Measurements from ENCODE around the gene RFTN1.
"Not testable (repeated sequence)": the region's sequence is repeated elsewhere in the genome, so short reads cannot be mapped to it uniquely, and the experiment has no call there.

The RFTN1 gene

DNA sequence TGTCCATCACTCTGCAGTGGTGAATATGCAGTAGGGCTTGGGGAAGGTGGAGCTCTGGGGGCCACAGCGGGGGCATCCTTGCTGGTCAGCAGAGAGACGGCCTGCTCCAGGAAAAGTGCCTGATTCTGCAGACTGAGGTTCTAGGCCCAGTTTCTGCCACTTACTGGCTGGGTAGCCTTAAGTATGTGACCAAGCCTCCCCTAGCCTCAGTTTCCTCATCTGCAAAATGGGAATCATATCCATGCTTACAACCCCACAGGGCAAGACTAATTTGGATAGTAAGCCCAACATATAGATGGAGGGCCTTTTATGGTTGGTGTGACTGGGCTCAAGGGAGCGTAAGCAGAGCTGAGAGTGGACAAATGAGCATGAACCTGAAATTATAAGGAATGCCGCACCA is 187.6 kb downstream of the RFTN1 start:
- no peak overlapping the region for H3K27ac Mint-ChIP-seq
- peaks cover 10% of the 10 kb centered on the region for H3K4me1 Mint-ChIP-seq (ENCODE audit: low read depth)
- DNase-seq (ENCODE audit: low spot score) = no peak
- no peak overlapping the region for H3K4me3 Mint-ChIP-seq
- H3K27me3 Mint-ChIP-seq (ENCODE audit: low read depth) = no peaks in the 10 kb centered on the region
- H3K9me3 Mint-ChIP-seq = no peaks in the 10 kb centered on the region
- H3K36me3 Mint-ChIP-seq (ENCODE audit: low read depth) = peaks cover 61% of the 10 kb centered on the region

- peaks cover 58% of the 10 kb centered on the region for H3K36me3 Mint-ChIP-seq (ENCODE audit: low read depth)
- no peaks in the 10 kb centered on the region for H3K27me3 Mint-ChIP-seq (ENCODE audit: low read depth)
- H3K4me3 Mint-ChIP-seq = no peak overlapping the region
- no peak overlapping the region for H3K27ac Mint-ChIP-seq
- H3K9me3 Mint-ChIP-seq = no peaks in the 10 kb centered on the region
- DNase-seq (ENCODE audit: low spot score) = no peak
- peaks cover 28% of the 10 kb centered on the region for H3K4me1 Mint-ChIP-seq (ENCODE audit: low read depth)
Measured at GRCh38 chr3:16323737-16324136, 189.8 kb downstream of the RFTN1 start.

- no peak for DNase-seq (ENCODE audit: low spot score)
- Mint-ChIP-seq H3K36me3 (ENCODE audit: low read depth) (peaks cover 66% of the 10 kb centered on the region), H3K9me3 (no peaks in the 10 kb centered on the region), H3K27ac (no peak overlapping the region), H3K4me1 (ENCODE audit: low read depth) (peaks cover 40% of the 10 kb centered on the region), H3K4me3 (no peak overlapping the region), H3K27me3 (ENCODE audit: low read depth) (no peaks in the 10 kb centered on the region)
Measured at GRCh38 chr3:16322189-16322588, 191.3 kb downstream of the RFTN1 start.

DNA sequence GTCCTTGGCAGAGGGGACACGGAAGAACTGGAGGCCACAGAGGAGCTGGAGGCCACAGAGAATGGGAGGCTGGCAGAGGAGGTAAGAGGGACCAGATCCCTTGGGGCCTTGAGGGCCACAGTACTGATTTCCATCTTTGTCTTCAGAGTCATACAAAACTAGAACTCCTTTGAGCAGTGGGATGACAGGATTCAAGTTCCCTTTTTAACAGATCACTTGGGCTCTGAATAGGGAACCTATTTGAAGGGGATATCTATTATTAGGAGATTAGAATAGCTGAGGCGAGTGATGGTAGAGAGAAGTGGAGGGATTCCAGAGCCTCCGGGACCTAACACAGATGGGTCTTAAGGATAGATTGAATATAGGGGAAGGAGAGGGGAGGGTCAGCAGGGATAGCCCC is 192.8 kb downstream of the RFTN1 start:
- peaks cover 69% of the 10 kb centered on the region for H3K36me3 Mint-ChIP-seq (ENCODE audit: low read depth)
- no peaks in the 10 kb centered on the region for H3K9me3 Mint-ChIP-seq
- DNase-seq (ENCODE audit: low spot score) = no peak
- H3K27me3 Mint-ChIP-seq (ENCODE audit: low read depth) = no peaks in the 10 kb centered on the region
- peaks cover 50% of the 10 kb centered on the region for H3K4me1 Mint-ChIP-seq (ENCODE audit: low read depth)
- H3K4me3 Mint-ChIP-seq = no peak overlapping the region
- H3K27ac Mint-ChIP-seq = peak overlapping the region; percentile 64

DNA sequence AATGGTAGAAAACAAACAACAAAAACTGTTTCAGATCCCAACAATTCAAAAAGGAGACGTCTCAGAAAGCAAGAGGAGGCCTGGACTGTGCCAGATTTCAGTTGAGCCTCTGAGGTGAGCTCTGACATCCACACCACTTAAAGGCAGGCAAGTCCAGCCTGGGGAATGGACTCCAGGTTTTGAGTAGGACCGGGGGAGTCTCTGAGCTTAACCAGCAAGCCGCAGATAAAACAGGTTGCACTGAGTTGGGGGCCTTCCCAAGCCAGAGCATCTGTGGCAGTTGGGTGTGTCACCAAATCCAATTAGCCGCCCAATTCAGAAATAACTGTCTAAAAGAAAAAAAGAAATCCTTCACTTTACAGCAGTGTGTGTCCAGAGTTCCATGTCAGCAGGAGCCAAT is 193.8 kb downstream of the RFTN1 start:
- Mint-ChIP-seq H3K27ac (peak overlapping the region; percentile 72), H3K36me3 (ENCODE audit: low read depth) (peaks cover 73% of the 10 kb centered on the region), H3K27me3 (ENCODE audit: low read depth) (no peaks in the 10 kb centered on the region), H3K9me3 (no peaks in the 10 kb centered on the region), H3K4me1 (ENCODE audit: low read depth) (peaks cover 56% of the 10 kb centered on the region), H3K4me3 (no peak overlapping the region)
- no peak for DNase-seq (ENCODE audit: low spot score)

DNA sequence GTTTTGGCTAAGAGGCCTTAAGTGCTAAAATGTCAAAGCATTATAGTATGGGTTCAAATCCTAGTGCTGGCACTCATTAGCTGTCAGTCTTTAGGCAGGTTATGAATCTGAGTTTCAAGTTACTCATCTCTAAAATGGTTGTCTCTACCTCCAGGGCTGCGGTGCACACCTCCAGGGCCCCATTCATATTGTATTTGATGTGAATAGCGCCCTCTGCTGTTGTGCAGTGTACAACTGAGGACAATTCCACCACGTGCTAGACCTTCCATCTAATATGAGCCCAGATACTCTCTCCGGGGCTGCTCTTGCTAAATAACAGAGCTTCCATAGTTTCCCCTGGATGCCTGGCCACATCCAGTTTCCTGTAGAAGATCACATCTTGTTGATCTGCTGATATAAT is 194.2 kb downstream of the RFTN1 start:
- peaks cover 71% of the 10 kb centered on the region for H3K36me3 Mint-ChIP-seq (ENCODE audit: low read depth)
- no peaks in the 10 kb centered on the region for H3K27me3 Mint-ChIP-seq (ENCODE audit: low read depth)
- DNase-seq (ENCODE audit: low spot score) = peak; percentile 79
- peak overlapping the region; percentile 72 for H3K27ac Mint-ChIP-seq
- peaks cover 57% of the 10 kb centered on the region for H3K4me1 Mint-ChIP-seq (ENCODE audit: low read depth)
- H3K4me3 Mint-ChIP-seq = peak overlapping the region; percentile 31
- H3K9me3 Mint-ChIP-seq = no peaks in the 10 kb centered on the region

DNA sequence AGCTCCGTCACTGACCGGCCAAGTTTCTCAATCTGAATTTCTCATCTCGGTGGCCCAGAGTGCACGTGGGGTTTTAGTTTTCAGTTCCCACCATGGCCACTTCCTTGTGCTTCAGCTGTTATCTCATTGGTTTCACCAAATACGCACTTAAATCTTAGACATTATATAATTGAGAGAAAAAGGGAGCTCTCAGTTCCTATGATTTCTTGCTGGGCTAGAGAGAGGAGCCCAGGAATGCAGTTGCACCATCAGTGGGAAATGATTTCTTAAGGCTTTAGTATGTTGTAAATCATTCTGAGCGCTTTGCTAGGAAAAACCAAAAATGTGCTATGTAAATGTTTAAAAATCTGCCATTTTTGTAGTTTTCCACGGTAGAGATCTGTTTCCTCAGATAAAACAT is 195.3 kb downstream of the RFTN1 start:
- no peak overlapping the region for H3K27ac Mint-ChIP-seq
- H3K36me3 Mint-ChIP-seq (ENCODE audit: low read depth) = peaks cover 73% of the 10 kb centered on the region
- peak; percentile 2 for DNase-seq (ENCODE audit: low spot score)
- H3K9me3 Mint-ChIP-seq = no peaks in the 10 kb centered on the region
- H3K27me3 Mint-ChIP-seq (ENCODE audit: low read depth) = no peaks in the 10 kb centered on the region
- peak overlapping the region; percentile 32 for H3K4me3 Mint-ChIP-seq
- peaks cover 63% of the 10 kb centered on the region for H3K4me1 Mint-ChIP-seq (ENCODE audit: low read depth)

DNA sequence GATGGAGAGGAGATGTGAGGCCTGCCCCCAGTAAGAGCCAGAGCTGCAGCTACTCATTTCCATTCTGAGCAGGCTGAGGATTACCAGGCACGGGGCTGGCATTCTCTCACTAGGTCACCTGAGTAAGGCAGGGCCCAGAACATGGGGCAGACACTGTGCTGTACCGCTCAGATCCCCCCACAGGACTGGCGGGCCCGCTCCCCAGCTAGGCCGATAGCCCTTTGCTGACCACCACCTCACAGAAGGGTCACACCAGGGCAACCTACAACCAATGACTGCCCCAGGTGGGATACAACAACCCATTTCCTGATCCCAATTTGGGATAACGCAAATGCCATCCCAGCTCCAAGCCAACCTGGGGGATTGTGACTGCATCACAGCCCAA is 195.9 kb downstream of the RFTN1 start:
- H3K9me3 Mint-ChIP-seq = no peaks in the 10 kb centered on the region
- H3K4me3 Mint-ChIP-seq = no peak overlapping the region
- H3K36me3 Mint-ChIP-seq (ENCODE audit: low read depth) = peaks cover 76% of the 10 kb centered on the region
- H3K4me1 Mint-ChIP-seq (ENCODE audit: low read depth) = peaks cover 67% of the 10 kb centered on the region
- no peak overlapping the region for H3K27ac Mint-ChIP-seq
- H3K27me3 Mint-ChIP-seq (ENCODE audit: low read depth) = no peaks in the 10 kb centered on the region
- peak; percentile 3 for DNase-seq (ENCODE audit: low spot score)

GRCh38 chr3:16316847-16317560 is 196.5 kb downstream of the RFTN1 start:
- Mint-ChIP-seq H3K27ac (peak overlapping the region; percentile 60), H3K4me1 (ENCODE audit: low read depth) (peaks cover 72% of the 10 kb centered on the region)

DNA sequence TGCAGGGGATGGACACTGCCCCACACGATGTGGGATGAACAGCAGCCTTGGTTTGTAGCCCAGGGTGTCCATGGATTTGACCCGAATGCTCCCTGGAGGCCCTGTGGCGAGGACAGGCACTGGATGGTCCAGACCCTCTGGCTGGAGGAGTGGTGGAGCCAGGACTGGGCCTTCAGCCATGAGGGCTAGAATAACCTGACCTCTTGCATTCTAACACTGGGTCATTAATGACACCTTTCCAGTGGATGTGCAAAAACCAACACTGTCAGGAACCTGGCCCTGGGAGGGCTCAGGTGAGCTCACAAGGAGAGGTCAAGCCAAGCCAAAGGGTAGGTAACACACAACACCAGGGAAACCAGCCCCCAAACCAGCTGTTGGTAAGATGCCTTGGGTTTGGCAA is 197.1 kb downstream of the RFTN1 start:
- peaks cover 76% of the 10 kb centered on the region for H3K4me1 Mint-ChIP-seq (ENCODE audit: low read depth)
- H3K36me3 Mint-ChIP-seq (ENCODE audit: low read depth) = peaks cover 84% of the 10 kb centered on the region
- no peaks in the 10 kb centered on the region for H3K27me3 Mint-ChIP-seq (ENCODE audit: low read depth)
- no peak overlapping the region for H3K27ac Mint-ChIP-seq
- peak; percentile 3 for DNase-seq (ENCODE audit: low spot score)
- no peak overlapping the region for H3K4me3 Mint-ChIP-seq
- H3K9me3 Mint-ChIP-seq = no peaks in the 10 kb centered on the region

More at GRCh38 chr3:16316847-16317560, 196.5 kb downstream of the RFTN1 start:
- Mint-ChIP-seq H3K9me3 (no peaks in the 10 kb centered on the region), H3K27me3 (ENCODE audit: low read depth) (no peaks in the 10 kb centered on the region), H3K4me3 (peak overlapping the region; percentile 2), H3K36me3 (ENCODE audit: low read depth) (peaks cover 82% of the 10 kb centered on the region)
- peak; percentile 2 for DNase-seq (ENCODE audit: low spot score)

- no peak overlapping the region for H3K4me3 Mint-ChIP-seq
- H3K4me1 Mint-ChIP-seq (ENCODE audit: low read depth) = peaks cover 72% of the 10 kb centered on the region
- DNase-seq (ENCODE audit: low spot score) = no peak
- no peaks in the 10 kb centered on the region for H3K27me3 Mint-ChIP-seq (ENCODE audit: low read depth)
- no peaks in the 10 kb centered on the region for H3K9me3 Mint-ChIP-seq
- H3K27ac Mint-ChIP-seq = peak overlapping the region; percentile 4
- H3K36me3 Mint-ChIP-seq (ENCODE audit: low read depth) = peaks cover 79% of the 10 kb centered on the region
Measured at GRCh38 chr3:16315623-16316022, 197.9 kb downstream of the RFTN1 start.

- no peak for DNase-seq (ENCODE audit: low spot score)
- H3K27ac Mint-ChIP-seq = no peak overlapping the region
- peaks cover 74% of the 10 kb centered on the region for H3K36me3 Mint-ChIP-seq (ENCODE audit: low read depth)
- H3K4me1 Mint-ChIP-seq (ENCODE audit: low read depth) = peaks cover 70% of the 10 kb centered on the region
- H3K27me3 Mint-ChIP-seq (ENCODE audit: low read depth) = no peaks in the 10 kb centered on the region
- H3K9me3 Mint-ChIP-seq = no peaks in the 10 kb centered on the region
- H3K4me3 Mint-ChIP-seq = peak overlapping the region; percentile 25
Measured at GRCh38 chr3:16313886-16314645, 199.4 kb downstream of the RFTN1 start.

DNA sequence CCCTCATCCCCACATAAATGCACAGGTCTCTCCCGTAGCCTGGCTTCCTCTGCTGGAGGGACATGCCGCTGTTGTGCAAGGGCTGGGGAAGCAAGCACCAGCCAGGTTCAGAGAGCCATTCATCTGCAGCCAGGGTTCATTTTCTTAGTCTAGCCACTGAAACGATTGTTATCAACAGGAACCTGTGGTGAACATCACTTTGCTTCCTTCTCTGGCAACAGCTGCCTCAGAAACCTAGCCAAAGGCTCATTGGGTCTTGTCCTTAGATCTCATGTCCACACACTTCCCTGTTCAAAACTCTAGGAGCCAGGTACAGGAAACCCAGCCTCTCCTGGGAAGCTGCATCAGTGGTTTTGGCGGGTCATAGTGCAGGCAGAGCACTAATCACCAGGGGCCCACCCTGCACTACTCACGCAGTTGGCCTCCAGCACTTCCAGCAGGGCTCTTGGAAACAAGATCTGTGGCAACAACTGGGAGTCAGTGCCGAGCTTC is 201.5 kb downstream of the RFTN1 start:
- Mint-ChIP-seq H3K27me3 (ENCODE audit: low read depth) (no peaks in the 10 kb centered on the region), H3K4me1 (ENCODE audit: low read depth) (peaks cover 70% of the 10 kb centered on the region), H3K4me3 (peak overlapping the region; percentile 81), H3K36me3 (ENCODE audit: low read depth) (peaks cover 77% of the 10 kb centered on the region), H3K27ac (peak overlapping the region; percentile 87), H3K9me3 (no peaks in the 10 kb centered on the region)
- DNase-seq (ENCODE audit: low spot score) = peak; percentile 70

GRCh38 chr3:16310486-16310885 is 203.0 kb downstream of the RFTN1 start:
- not testable (repeated sequence) for DNase-seq (ENCODE audit: low spot score); H3K27me3 Mint-ChIP-seq (ENCODE audit: low read depth); H3K9me3 Mint-ChIP-seq
- peaks cover 75% of the 10 kb centered on the region for H3K4me1 Mint-ChIP-seq (ENCODE audit: low read depth)
- peaks cover 78% of the 10 kb centered on the region for H3K36me3 Mint-ChIP-seq (ENCODE audit: low read depth)
- peak overlapping the region; percentile 82 for H3K4me3 Mint-ChIP-seq
- H3K27ac Mint-ChIP-seq = peak overlapping the region; percentile 7

Measured in T-helper 2 cell treated with Interferon-gamma antibody and Interleukin-4, amounts not matched to agents 5 μg/mL and 100 μg/mL, for 36 hours (primary cell).